ENCODE results near the gene WWP2.

GRCh38 chr16:69937465-69937951, 175.4 kb downstream of the WWP2 start:
- no peak for TF ChIP-seq CTCF (IDR thresholded peaks at IDR 0.05)
- TF ChIP-seq POLR2A (IDR thresholded peaks at IDR 0.05), result no peak
